HG03442 (cell line): ENCODE measurements around the gene TVP23A.
"Not testable (repeated sequence)": the region's sequence is repeated elsewhere in the genome, so short reads cannot be mapped to it uniquely, and the experiment has no call there.

Source experiments
- ATAC-seq: cut with Tn5 transposase; IDR thresholded peaks from one replicate; pipeline ENCODE4 v1.9.1; 2021; ENCODE audit warnings: mild to moderate bottlenecking, moderate library complexity; ENCODE audit not compliant: unreplicated experiment

TVP23A gene

DNA sequence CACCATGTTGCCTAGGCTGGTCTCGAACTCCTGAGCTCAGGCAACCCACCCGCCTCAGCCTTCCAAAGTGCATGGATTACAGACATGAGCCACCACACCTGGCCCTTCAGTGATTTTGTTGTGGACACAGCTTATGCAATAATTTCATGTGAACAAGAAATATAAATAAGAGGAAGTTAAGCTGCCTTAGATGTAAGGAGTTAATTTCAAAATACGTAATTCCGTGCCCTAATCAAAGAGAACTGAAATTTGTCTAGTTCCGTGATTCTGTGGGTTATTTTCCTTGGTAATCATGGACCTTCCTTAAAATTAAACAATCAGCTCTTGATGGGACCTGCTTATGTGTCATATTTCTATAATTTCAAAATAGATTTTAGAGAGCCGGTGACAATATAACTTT, 11.9 kb downstream of the TVP23A start:
- no peak for ATAC-seq

- no peak for ATAC-seq
These were observed 13.3 kb downstream of the TVP23A start for GRCh38 chr16:10805334-10805733.

- no peak for ATAC-seq
These were observed 18.9 kb downstream of the TVP23A start for GRCh38 chr16:10799736-10800135.

GRCh38 chr16:10791048-10791447, 27.5 kb downstream of the TVP23A start:
- no peak for ATAC-seq

GRCh38 chr16:10788630-10789029, 30.0 kb downstream of the TVP23A start:
- not testable (repeated sequence) for ATAC-seq

GRCh38 chr16:10787304-10787703, 31.3 kb downstream of the TVP23A start:
- ATAC-seq, result no peak

DNA sequence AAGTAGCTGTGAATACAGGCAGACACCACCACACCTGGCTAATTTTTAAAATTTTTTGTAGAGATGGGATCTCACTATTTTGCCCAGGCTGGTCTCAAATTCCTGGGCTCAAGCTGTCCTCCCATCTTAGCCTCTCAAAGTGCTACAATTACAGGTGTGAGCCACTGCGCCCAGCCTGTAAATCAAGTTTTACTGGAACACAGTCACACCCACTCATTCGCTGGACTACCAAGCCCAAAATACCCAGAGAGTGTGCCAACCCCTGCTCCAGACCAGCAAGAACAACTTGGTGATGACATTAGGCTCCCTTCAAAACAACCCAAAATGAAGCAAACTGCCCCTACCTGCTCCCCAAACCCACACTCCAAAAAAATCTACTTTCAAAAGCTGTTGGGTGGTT, 36.0 kb downstream of the TVP23A start:
- ATAC-seq, result no peak

DNA sequence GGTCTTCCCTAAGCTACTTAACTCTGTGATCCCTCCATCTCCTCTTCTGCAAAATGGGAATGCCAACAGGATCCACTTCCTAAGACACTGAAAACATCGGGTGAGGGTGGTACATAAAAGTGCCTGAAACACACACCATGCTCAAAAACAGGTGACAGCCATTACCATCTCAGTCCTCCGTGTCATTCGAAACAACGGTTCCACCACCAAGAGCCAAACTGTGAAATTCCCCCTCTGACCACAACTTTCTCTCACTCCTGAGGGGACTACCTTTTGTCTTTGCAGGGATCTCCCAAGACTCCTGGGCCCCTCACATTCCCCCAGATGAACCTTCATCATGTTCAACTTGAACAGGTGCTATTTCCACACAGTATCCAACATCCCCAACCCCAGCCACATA, 38.0 kb downstream of the TVP23A start:
- no peak for ATAC-seq

- not testable (repeated sequence) for ATAC-seq
These were observed 38.7 kb downstream of the TVP23A start for GRCh38 chr16:10779908-10780307.

- ATAC-seq, result no peak
These were observed 41.2 kb downstream of the TVP23A start for GRCh38 chr16:10777356-10777755.

DNA sequence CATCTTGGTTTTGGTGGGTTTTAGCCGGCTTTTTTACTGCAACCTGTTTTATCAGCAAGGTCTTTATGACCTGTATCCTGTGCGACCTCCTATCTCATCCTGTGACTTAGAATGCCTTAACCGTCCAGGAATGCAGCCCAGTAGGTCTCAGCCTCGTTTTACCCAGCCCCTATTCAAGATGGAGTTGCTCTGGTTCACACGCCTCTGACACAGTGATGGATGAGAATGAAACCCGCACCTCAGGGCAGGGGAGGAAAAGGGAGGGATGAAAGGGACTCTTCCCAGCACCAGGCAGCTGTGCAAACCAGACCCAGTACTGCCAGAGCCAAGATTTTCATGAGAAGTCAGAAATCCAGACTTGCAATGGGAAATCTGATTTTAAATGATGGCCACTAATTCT, 41.7 kb downstream of the TVP23A start:
- not testable (repeated sequence) for ATAC-seq

- ATAC-seq, result peak; percentile 78
These were observed 42.3 kb downstream of the TVP23A start for GRCh38 chr16:10776280-10776679.

GRCh38 chr16:10770907-10771306, 47.7 kb downstream of the TVP23A start:
- no peak for ATAC-seq

DNA sequence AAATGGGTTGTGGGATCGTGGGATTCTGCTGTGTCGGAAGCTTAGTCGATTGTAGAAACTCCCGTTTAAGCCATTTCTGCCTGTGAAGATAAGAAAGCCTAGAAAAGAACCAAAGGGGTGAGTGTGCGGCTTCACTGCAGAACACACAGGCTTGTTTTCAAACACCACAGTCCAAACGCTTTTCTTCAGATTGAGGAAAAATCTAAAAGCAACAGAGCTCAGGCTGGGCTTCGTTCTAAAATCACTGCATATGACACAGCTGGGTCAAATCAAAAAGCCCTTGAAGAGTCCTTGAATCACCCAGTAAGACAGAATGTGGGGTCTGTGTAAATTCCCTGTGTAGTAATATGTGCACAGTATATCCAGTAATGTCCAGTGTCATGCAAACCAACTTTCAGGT, 49.2 kb downstream of the TVP23A start:
- ATAC-seq, result no peak

GRCh38 chr16:10767127-10767526, 51.5 kb downstream of the TVP23A start:
- ATAC-seq, result no peak

DNA sequence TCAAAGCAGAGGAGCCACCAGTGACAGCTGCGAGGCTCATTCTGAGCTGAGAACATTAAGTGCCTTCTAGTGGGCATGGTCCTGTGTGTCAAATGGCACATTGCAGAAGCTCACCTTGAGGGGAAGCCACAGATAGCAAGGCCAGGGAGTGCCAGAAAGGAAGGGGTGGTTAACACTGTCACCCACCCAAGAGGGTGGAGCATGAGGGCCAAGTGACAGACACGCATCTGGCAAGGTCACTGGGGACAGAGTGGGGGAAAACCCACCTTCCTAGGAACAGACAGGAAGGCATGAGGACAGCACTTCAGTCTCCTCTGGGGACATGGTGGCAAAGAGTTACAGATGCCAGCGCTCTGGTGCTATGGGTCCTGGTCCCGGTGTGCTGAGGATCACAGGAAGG, 52.8 kb downstream of the TVP23A start:
- ATAC-seq, result peak; percentile 75

DNA sequence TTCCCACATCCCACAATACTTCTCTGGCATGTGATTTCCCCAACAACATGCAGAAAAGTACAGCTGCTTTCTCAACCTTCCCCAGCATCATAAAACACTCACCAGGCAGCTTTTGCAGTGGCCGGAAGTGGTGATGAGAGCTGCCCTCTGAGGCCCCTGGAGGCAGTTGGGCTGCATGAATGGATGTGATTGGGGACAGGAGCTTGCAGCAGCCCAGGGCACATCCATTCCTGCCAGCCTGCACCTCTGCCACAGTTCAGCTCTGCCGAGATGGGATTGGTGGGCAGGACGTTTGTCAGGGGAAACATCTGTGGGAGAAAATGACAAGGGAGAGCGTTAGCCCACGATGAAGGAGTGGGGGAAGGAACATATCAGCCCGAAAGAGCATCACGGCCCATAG, 55.1 kb downstream of the TVP23A start:
- ATAC-seq, result no peak

- ATAC-seq, result no peak
These were observed 56.1 kb downstream of the TVP23A start for GRCh38 chr16:10762336-10763016.

DNA sequence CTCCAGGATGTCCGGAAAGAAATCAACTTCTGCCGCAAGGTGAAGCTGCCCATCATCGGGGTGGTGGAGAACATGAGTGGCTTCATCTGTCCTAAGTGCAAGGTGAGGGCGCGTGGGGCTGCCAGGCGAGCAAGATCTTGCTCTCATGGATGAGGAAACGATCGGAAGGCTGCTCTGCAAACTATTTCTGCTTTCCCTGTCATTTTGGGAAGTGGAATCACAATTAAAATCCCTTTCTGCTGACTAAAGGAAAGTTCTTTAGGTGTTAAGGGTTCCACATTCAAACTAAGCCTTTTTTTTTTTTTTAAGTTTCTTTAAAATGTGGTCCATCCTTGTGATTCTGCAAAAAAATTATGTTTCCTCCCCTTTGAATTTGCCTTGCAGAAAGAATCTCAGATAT, 57.2 kb downstream of the TVP23A start:
- ATAC-seq, result no peak

DNA sequence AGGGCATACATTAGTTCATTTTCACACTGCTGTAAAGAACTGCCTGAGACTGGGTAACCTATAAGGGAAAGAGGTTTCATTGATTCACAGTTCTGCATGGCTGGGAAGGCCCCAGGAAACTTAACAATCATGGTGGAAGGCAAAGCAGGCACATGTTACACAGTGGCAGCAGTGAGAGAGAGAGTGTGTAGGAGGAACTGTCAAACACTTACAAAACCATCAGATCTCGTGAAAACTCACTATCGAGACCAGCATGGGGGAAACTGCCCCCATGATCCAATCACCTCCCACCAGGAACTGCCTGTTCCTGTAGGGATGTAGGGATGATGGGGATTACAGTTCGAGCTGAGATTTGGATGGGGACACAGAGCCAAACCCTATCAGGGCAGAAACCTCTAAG, 57.7 kb downstream of the TVP23A start:
- no peak for ATAC-seq

DNA sequence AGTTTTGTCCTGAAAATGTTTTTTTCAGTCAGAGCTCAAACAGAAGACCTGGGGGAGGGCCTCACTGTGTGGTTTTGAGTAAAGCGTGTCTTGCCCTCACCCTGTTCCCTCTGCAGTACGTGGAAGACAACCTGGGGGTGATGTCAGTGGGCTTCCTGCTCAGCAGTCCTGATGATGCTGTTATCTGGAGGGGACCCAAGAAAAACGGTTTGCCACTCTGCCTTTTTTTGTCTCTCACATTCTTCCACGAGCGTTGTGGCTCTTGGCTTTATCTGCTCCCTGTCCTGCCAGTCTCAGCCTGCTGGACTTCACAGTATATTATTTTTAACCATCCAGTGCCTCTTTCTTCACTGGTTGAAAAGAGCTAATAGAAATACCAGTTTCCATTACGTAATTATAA, 62.0 kb downstream of the TVP23A start:
- ATAC-seq, result no peak

DNA sequence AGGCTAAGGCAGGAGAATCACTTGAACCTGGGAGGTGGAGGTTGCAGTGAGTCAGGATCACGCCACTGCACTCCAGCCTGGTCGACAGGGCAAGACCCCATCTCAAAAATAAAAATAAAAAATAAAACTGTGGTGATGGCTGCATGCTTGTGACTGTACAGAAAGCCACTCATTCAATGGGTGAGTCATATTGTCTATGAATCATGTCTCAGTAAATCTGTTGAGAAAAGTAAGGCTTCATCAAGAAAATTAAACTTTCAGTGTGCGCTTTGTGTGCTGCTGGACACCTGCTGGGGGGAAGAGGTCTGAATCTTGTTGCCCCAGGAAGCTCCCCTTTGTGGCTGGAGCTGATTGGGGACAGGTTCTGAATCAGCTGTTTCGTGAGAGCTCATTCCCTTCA, 63.7 kb downstream of the TVP23A start:
- no peak for ATAC-seq

- ATAC-seq, result no peak
These were observed 64.9 kb downstream of the TVP23A start for GRCh38 chr16:10753670-10754069.
